ENCODE measurements around the gene SCCPDH.

SCCPDH gene, protein sequence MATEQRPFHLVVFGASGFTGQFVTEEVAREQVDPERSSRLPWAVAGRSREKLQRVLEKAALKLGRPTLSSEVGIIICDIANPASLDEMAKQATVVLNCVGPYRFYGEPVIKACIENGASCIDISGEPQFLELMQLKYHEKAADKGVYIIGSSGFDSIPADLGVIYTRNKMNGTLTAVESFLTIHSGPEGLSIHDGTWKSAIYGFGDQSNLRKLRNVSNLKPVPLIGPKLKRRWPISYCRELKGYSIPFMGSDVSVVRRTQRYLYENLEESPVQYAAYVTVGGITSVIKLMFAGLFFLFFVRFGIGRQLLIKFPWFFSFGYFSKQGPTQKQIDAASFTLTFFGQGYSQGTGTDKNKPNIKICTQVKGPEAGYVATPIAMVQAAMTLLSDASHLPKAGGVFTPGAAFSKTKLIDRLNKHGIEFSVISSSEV

DNA sequence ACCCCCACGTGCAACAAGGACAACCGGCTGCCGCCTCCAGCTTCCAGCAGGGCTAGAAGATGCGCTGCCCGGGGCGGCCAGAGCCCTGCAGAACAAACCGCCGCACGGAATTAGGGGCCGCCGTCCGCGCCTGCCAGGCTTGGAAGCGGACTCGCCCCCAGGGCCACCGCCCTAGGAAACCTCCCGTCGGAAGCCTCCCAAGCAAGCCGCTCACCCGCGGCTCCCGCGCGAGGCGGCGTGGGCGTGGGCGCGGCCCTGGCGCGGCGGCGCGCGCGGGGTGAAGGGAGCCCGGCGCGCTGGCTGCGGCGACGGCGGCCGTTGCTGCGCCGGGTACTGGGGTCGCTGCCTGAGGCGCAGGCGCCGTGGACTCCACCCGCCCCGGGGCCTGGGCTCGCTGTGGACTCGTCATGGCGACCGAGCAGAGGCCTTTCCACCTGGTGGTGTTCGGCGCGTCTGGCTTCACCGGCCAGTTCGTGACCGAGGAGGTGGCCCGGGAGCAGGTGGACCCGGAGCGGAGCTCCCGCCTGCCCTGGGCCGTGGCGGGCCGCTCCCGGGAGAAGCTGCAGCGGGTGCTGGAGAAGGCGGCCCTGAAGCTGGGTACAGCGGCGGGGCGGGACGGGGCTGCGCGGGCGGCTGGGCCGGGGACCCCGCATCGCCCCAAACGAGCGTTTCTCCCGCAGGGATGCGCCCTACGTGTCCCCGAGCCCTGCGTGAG, at the start of gene SCCPDH:
Gene SCCPDH (plus strand): TSS at position 394 of the 715 bp plus-strand sequence. CDS start 14 bp downstream, at position 408.
- TF ChIP-seq CTCF (IDR thresholded peaks at IDR 0.05; ENCODE audit: low read depth, low read length, missing control alignments): no peak
- peak; percentile 56 for DNase-seq
- in situ Hi-C loops (cut with HindIII; ENCODE audit: low pct_ligation_motif_present, low sequenced_read_pairs): no loop called here
- Histone ChIP-seq H3K36me3 (replicated peaks) (peaks cover 15% of the 10 kb centered on the region), H3K4me3 (ENCODE audit: low read depth, low read length) (peak within 1 kb of the TSS; percentile 79), H3K27me3 (replicated peaks) (no peaks in the 10 kb centered on the region), H3K27ac (peak within 1 kb of the TSS; percentile 58)

- in situ Hi-C loops (cut with HindIII; ENCODE audit: low pct_ligation_motif_present, low sequenced_read_pairs): no loop called here
- no peaks in the 10 kb centered on the region for H3K27me3 ChIP-seq (replicated peaks)
- no peak for TF ChIP-seq CTCF (IDR thresholded peaks at IDR 0.05; ENCODE audit: low read depth, low read length, missing control alignments)
Measured at GRCh38 chr1:246677842-246678241, 46.4 kb upstream of the SCCPDH start.

DNA sequence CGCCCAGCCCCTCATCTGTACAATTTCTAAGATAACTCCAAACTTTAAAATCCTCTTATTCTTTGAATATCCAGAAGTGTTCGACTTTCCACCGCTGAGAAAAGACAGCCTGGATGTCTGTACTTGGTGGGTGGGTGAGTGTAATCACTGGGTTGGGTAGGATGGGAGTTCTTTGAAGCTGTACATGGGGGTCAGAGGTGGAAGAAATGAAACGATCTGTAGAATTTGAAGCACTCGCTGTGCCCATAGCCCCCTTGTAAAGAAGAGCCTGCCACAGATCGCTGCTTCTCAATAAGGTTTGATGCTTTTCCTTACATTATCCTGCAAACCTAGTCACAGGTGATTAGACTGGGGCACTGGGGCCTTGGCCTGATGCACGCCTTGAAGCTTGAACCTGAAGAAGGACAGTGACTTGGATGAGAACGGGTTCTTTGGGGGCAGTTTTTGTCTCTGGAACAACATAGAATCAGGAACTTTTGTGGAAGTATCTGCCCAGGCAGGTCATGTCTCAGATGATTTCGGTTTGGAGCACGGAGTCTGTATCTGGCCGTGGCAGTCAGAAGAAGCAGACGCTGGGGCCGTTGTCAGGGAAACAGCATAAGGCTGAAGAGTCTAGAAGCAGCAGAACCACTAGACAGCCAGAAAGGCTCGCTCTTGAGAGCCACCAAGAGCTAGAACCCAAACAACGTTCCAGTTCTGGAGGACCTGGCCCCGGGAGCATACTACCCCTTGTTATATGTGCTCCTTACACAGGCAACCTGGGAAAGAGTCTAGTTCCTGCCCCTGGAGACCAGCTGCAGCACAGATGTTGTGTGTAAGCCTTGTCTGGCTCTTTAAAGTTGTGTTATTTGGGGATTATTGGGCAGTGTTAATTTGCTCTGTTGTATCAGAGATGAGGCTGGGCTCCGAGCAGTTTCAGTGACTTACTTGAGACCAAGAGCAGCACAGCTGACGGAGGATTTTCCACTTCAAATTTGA, 45.1 kb upstream of the SCCPDH start:
- H3K36me3 ChIP-seq (replicated peaks): no peaks in the 10 kb centered on the region
- H3K4me3 ChIP-seq (ENCODE audit: low read depth, low read length): no peak overlapping the region
- TF ChIP-seq CTCF (IDR thresholded peaks at IDR 0.05; ENCODE audit: low read depth, low read length, missing control alignments): no peak
- H3K27ac ChIP-seq: no peak overlapping the region
- no peaks in the 10 kb centered on the region for H3K27me3 ChIP-seq (replicated peaks)
- in situ Hi-C loops (cut with HindIII; ENCODE audit: low pct_ligation_motif_present, low sequenced_read_pairs): no loop called here
- DNase-seq: no peak

More at GRCh38 chr1:246677842-246678241, 46.4 kb upstream of the SCCPDH start:
- H3K27ac ChIP-seq: no peak overlapping the region
- no peak overlapping the region for H3K4me3 ChIP-seq (ENCODE audit: low read depth, low read length)
- no peak for DNase-seq
- no peaks in the 10 kb centered on the region for H3K36me3 ChIP-seq (replicated peaks)

DNA sequence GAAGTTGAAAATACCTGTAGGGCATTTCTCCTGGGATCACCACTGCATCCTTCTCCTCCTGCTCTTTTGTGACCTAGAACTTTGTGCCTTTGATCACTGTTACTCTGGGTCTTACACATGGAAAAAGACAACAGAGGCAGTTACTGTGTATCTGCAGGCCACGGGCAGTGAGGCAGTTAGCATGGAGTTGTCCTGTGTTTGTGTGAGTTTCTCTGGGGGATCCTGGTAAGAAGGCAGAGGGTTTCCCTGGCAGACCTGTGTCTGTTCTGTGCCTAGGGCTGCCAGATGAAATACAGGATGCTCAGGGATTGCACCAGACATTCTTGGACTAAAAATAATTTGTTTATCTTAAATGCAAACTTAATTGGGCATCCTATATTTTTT, 44.4 kb upstream of the SCCPDH start:
- Histone ChIP-seq H3K27ac (no peak overlapping the region), H3K36me3 (replicated peaks) (no peaks in the 10 kb centered on the region), H3K4me3 (ENCODE audit: low read depth, low read length) (no peak overlapping the region), H3K27me3 (replicated peaks) (no peaks in the 10 kb centered on the region)
- no peak for TF ChIP-seq CTCF (IDR thresholded peaks at IDR 0.05; ENCODE audit: low read depth, low read length, missing control alignments)
- no peak for DNase-seq
- in situ Hi-C loops (cut with HindIII; ENCODE audit: low pct_ligation_motif_present, low sequenced_read_pairs): no loop called here

DNA sequence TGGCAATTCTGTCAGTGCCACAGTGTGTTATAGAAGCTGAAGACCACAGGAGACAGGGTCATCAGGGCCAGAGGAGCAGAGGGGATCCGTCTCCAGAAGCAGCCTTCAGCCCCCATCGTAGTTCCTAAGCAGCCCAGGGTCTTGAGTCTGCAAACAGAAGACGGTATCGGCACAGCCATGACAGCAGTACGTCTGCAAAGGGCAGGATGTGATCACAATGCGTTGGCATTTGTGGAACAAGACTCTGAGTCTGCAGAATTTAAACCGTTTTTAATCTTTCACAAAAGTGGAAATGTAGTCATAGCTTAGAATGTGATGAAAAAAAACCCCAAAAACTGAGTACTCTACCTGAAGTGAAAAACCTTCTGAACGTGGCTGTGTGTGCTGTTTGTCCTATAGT, 44.0 kb upstream of the SCCPDH start:
- no peak overlapping the region for H3K4me3 ChIP-seq (ENCODE audit: low read depth, low read length)
- DNase-seq: peak; percentile 27
- in situ Hi-C loops (cut with HindIII; ENCODE audit: low pct_ligation_motif_present, low sequenced_read_pairs): no loop called here
- H3K27ac ChIP-seq: no peak overlapping the region
- H3K27me3 ChIP-seq (replicated peaks): no peaks in the 10 kb centered on the region
- no peak for TF ChIP-seq CTCF (IDR thresholded peaks at IDR 0.05; ENCODE audit: low read depth, low read length, missing control alignments)
- H3K36me3 ChIP-seq (replicated peaks): no peaks in the 10 kb centered on the region

Data from brain microvascular endothelial cell (primary cell).